NCI-H774 (cell line): ENCODE results near the gene P3H4.
"Not testable (repeated sequence)": the region's sequence is repeated elsewhere in the genome, so short reads cannot be mapped to it uniquely, and the experiment has no call there.

Experiments
- DNase-seq: peaks from one replicate; lab custom pipeline; 2025; lab: John Stamatoyannopoulos, UW

Gene P3H4

DNA sequence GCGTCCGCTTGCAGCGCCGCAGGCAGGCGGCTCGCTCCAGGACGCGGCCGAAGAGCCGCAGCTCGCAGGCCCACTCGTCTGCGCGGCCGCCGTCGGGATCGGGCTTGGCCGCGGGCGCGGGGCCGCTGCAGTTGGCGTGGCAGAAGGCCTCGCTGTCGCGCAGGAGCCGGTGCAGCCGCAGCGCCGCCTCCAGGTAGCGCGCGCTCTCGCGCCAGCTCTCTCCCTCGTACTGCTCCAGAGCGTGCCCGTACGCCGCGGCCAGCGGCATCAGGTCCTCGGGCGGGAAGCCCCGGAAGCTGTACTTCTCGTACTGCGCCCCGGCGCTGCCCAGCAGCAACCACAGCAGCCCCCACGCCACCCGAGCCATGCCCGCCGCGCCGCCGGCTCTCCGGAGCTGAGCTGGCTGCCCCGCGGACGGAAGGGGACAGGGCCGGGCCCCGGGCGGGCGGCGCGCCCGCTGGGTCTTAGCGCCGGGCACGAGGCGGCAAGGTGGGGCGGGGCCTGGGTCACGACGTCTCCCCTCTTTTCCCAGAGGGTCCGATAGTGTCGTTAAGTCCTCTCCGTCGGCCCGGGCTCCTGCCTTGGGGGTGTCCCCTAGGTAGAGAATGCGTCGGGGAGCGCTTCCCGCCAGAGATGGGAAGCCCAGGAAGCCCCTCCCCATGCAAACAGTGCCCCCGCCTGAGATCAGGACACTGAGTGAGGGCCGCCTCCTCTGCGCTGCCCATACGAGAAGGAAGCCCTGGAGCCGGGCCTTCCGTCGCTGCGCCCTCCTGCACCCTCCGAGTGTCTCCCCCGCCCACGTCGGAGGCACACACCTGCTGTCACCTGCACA lies at the start of gene P3H4:
P3H4 (minus strand) TSS at position 401 of the 832 bp plus-strand sequence; CDS start at position 367, 34 bp downstream.
- peak; percentile 74 for DNase-seq

GRCh38 chr17:41860254-41860931 lies 48.6 kb upstream of the P3H4 start:
- no peak for DNase-seq

- DNase-seq: not testable (repeated sequence)
These were observed 39.6 kb upstream of the P3H4 start for GRCh38 chr17:41851382-41851781.

GRCh38 chr17:41849251-41849990 lies 37.7 kb upstream of the P3H4 start:
- no peak for DNase-seq

DNA sequence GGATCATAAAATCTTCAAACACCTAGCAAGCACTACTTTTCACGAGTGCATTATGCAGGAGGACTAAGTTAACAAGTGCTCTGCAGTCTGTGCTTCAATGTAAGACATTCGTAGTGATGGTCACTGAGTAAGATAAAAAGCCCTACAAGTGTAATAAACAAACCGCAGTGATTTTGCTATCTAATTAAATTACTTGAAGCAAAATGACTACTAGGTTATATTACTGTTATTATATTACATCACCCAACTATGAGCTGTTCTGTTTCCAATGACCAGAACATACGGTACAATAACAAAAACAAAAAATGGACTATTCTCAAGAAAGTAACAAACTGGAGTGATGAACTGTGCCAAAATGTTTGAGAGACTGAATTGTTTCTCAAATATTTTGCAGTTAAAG lies 37.0 kb upstream of the P3H4 start:
- DNase-seq: no peak

DNA sequence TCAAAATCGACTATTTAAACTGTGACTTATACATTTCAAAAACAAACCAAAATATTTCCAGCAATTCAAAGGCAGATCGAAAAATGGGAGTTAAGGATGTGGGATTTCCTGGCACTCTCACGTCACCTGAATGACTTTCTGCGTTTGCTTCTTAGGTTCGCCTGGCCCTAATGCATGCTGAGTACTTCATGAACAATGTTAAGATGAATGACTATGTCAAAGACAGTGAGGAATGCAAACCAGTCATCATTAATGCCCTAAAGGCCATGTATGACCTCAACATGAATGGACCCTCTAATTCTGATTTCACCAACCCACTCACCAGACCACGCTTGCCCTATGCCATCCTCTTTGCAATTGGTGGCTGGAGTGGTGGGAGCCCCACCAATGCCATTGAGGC lies 33.2 kb upstream of the P3H4 start:
- DNase-seq: no peak

GRCh38 chr17:41840781-41841180 lies 29.0 kb upstream of the P3H4 start:
- DNase-seq: not testable (repeated sequence)

DNA sequence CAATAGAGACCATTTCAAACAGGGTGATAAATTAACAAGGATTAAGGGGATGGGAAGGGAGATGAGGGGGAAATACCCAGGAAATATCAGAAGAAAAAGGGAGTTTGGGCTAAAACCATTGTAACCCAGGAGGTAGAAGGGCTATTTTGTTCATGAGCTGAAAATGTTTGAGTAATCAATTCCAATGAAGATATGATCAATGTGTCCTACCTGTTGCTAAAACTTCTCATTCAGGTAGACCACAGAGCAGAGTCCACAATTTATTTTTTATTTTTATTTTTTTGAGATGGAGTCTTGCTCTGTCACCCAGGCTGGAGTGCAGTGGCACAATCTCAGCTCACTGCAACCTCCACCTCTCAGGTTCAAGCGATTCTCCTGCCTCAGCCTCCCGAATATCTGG lies 27.7 kb upstream of the P3H4 start:
- not testable (repeated sequence) for DNase-seq

DNA sequence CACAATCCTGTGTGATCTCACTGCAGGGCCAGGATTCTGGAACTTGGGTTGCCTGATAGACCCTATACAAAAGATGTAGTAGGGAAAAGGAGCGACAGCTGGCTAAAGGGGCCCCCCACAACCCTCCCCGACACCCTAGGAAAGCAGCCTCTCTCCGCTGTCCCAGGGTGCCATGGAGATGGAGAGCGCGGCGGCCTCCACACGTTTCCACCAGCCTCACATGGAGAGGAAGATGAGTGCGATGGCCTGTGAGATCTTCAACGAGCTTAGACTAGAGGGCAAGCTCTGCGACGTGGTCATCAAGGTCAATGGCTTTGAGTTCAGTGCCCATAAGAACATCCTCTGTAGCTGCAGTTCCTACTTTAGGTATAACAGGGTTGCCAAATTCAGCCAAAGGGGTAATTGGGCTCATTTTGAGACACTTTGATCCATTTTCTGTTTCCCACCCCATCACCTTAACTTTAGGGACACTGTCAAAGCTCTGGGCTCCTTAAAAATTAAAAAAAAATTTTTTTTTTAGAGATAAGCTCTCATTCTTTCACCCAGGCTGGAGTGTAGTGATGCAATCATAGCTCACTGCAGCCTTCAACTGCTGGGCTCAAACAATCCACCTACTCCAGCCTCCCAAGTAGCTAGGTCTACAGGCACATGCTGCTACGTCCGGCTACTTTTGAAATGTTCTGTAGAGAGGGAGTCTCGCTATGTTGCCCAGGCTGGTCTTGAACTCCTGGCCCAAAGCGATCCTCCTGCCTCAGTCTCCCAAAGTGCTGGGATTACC lies 26.2 kb upstream of the P3H4 start, which contains the start of gene KLHL10:
KLHL10 (plus strand) TSS at position 65 of the 778 bp plus-strand sequence; CDS start at position 173, 108 bp downstream.
- no peak for DNase-seq

- no peak for DNase-seq
These were observed 24.9 kb upstream of the P3H4 start for GRCh38 chr17:41836550-41837196.

DNA sequence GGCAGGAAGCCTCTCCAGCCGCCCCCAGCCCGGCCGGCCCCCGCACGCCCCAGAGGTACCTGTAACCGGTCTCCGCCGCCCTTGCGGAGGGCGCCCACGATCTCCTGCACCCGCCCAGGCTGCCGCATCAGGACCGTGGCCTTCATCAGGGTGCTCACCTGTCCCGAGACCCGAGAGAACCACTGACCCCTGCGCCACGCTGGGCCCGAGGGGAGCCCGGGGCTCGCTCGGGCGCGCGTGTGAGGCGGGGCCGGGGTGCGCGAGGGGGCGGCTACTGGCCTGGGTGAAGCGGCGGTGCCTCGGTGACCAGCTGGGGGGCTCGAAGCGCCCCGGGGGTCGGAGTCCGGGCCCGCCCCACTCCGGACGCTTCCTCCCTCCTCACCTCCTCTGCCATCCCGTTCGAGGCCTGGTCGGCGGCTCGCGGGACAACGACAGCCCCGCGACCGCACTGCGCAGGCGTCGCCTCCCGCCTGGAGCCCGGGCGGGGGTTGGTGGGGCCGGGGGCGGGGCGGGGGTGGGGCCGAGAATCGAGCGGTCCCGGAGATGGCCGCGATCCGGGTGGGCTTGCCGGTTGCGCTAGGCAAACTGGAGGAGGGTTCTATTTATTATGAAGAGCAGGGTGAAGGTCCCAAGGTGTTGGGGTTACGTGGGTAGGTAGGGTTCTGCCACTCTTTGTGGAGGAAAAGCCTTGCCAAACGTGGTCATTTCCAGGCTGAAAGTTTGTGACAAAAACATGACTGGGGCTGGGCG lies 24.2 kb upstream of the P3H4 start, which contains the start of gene NT5C3B:
NT5C3B (minus strand) TSS at position 433 of the 750 bp plus-strand sequence; CDS start at position 394, 39 bp downstream.
- DNase-seq: peak; percentile 59

DNA sequence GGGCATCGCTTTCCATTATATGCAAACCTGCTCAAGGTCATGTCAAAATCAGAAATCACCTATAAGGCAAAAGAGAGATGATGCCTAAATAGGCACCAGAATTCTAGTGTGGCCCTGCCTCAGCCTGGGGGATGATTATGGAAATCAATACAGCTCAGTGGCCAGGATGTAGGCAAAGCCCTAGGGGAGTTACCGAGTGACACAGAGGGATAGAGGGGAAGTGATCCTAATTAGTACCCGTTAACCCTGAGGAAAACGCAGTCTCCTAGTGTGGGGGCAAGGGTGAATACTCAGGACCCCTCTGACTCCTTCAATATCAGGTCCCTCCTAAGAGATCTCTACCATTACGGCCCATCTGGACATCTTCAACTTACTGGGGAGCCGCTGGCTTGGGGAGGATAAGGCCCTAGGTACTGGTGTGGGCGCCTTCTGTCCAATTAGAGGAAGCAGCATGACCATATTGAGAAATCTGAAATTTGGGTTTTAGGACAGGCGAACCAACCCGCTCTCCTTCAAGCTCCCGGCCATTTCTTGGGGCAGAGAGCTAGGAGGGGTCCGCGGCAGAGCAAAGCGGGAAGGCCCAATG lies 23.6 kb upstream of the P3H4 start:
- no peak for DNase-seq

- not testable (repeated sequence) for DNase-seq
These were observed 18.2 kb upstream of the P3H4 start for GRCh38 chr17:41829961-41830360.

- DNase-seq: no peak
These were observed 13.6 kb upstream of the P3H4 start for GRCh38 chr17:41825175-41825845.

- DNase-seq: no peak
These were observed 12.3 kb upstream of the P3H4 start for GRCh38 chr17:41824086-41824485.

DNA sequence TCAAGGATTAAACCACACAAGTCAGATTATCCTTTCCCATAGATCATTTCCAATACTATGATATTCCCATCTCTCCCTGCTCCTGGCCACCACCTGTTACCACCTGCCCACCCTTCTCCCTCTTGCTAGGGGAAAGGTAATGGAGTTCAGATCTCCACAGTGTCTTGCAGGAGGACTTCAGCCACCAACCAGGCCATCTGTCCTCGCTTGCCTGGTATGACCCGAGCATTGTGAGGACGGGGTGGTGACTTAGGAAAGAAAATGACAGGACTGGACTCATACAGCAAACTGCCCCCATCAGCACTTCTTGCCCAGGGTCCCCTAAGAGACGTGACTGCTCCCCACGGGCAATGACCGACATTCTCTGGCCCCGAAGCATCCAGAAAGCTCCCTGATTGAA lies 11.8 kb upstream of the P3H4 start:
- DNase-seq: no peak

DNA sequence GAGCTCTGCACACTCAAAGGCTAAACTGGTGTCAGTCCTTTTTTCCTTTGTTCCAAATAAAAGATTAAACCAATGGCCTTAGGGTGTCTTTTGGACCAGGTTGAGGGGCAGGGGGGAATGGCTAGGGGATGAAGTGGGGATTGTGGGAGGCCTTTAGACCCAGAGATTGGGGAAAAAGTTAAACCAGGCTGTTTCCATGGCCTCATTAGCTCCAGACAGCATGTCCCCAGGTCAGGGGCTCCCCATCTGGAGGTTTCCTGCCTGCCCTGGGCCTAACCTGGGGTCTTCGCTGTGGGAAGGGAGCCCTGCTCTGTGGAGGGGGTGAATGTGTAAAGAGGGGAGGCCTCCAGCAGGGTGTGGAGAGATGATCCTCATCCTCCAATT lies 11.4 kb upstream of the P3H4 start:
- no peak for DNase-seq

DNA sequence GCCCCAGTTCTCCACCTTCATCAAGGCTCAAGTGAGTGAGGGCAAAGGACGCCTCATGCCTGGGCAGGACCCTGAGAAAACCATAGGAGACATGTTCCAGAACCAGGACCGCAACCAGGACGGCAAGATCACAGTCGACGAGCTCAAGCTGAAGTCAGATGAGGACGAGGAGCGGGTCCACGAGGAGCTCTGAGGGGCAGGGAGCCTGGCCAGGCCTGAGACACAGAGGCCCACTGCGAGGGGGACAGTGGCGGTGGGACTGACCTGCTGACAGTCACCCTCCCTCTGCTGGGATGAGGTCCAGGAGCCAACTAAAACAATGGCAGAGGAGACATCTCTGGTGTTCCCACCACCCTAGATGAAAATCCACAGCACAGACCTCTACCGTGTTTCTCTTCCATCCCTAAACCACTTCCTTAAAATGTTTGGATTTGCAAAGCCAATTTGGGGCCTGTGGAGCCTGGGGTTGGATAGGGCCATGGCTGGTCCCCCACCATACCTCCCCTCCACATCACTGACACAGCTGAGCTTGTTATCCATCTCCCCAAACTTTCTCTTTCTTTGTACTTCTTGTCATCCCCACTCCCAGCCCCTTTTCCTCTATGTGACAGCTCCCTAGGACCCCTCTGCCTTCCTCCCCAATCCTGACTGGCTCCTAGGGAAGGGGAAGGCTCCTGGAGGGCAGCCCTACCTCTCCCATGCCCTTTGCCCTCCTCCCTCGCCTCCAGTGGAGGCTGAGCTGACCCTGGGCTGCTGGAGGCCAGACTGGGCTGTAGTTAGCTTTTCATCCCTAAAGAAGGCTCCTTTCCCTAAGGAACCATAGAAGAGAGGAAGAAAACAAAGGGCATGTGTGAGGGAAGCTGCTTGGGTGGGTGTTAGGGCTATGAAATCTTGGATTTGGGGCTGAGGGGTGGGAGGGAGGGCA lies 10.7 kb upstream of the P3H4 start:
- no peak for DNase-seq
